ENCODE results near the gene TAS2R39.

TAS2R39 gene

DNA sequence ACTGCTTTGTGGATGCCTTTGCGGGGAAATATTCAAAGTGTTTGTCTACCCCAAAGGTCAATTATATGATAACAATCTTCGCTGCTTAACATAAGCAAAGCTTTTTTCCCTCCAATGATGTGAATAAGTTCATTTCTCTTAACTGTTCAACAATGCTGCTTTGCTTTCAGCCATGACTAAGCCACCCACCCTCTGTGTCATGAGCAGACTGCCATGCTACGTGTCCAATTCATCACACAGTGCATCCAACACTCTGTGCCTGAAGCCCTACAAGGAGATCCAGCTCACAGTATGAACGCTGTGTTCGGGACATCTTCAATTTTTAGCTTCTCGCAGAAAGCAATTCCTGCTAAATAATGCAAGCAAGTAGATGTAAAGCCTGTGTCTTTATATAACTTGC lies 32.9 kb downstream of the TAS2R39 start:
- DNase-seq (ENCODE audit: low read depth in 2 of 2) = no peak

DNA sequence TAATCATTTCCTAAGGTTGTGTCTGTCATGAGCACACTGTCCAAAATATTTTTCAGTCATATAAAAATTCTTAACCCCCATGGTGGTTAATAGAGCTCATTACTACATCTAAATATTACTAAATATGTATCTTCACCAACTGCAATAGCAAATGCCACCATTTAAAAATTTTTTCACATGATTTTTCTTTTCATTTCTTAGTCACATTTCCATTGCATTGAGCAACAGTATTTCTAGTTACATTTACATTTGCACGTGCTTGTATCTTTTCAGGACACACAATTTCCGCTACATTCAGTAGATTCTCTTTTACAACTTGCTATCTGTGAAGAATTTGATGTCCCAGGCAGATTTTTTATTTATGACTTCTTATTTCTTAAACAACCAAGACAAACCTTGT lies 33.5 kb downstream of the TAS2R39 start:
- DNase-seq (ENCODE audit: low read depth in 2 of 2) = no peak

- DNase-seq (ENCODE audit: low read depth in 2 of 2) = no peak
These were observed 34.6 kb downstream of the TAS2R39 start for GRCh38 chr7:143217806-143218205.

- no peak for DNase-seq (ENCODE audit: low read depth in 2 of 2)
These were observed 38.1 kb downstream of the TAS2R39 start for GRCh38 chr7:143221286-143221685.

DNA sequence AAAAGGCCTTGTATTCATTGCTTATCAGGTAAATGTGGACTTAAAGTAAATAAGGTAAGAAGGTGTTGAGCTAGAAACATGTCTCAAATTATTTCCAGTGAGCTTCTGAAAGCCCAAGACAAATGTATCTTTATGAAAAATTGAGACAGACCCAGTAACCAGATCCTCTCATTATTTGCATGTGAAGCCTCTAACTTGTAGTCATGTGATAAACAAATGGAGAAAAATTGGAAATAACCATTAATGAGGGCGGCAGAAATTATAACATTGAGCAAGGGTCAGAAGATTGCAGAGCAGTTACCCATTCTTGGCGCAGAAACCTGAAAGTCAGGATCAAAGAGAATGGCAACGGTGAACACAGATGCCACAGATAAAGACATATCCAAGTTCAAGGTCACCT lies 38.5 kb downstream of the TAS2R39 start, which contains the start of gene TAS2R40:
TSS of gene TAS2R40 (plus strand) at position 301 of the 400 bp plus-strand sequence. CDS start at position 343, 42 bp downstream.
- no peak for DNase-seq (ENCODE audit: low read depth in 2 of 2)

GRCh38 chr7:143222782-143223181 lies 39.6 kb downstream of the TAS2R39 start:
- DNase-seq (ENCODE audit: low read depth in 2 of 2) = no peak

- no peak for DNase-seq (ENCODE audit: low read depth in 2 of 2)
These were observed 40.6 kb downstream of the TAS2R39 start for GRCh38 chr7:143223784-143224183.

GRCh38 chr7:143225047-143225446 lies 41.8 kb downstream of the TAS2R39 start:
- DNase-seq (ENCODE audit: low read depth in 2 of 2) = no peak

DNA sequence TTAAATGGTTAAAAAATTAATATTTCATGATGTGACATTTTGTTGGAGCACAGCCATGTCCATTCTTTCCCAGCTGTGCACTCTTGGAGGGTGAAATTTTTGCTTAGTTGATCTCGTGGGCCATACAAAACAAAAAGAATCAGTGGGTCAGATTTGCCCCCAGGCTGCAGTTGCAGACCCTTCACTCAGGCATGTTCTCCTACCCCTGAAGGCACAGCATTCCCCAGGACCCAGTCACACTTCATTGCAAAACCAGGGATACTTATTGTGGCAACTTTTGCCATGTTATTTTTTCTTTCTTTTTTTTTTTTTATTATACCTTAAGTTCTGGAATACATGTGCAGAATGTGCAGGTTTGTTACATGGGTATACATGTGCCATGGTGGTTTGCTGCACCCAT lies 44.6 kb downstream of the TAS2R39 start:
- no peak for DNase-seq (ENCODE audit: low read depth in 2 of 2)

GRCh38 chr7:143229054-143229790 lies 46.0 kb downstream of the TAS2R39 start:
- no peak for DNase-seq (ENCODE audit: low read depth in 2 of 2)

- no peak for DNase-seq (ENCODE audit: low read depth in 2 of 2)
These were observed 47.6 kb downstream of the TAS2R39 start for GRCh38 chr7:143230602-143231457.

Measured in stimulated activated CD8-positive, alpha-beta memory T cell treated with anti-CD3 and anti-CD28 coated beads, Interleukin-15, amount 100 ng/mL, for 48 hours (primary cell).